GM19099 (cell line): ENCODE results near the gene CRYBG1.

Source experiments
- POLR2A ChIP-seq: IDR thresholded peaks from 3 replicates; pipeline ENCODE4 v1.6.1; 2011; ENCODE audit warnings: low read depth; ENCODE audit not compliant: insufficient read length; ENCODE audit errors: extremely low read depth

The CRYBG1 gene

GRCh38 chr6:106488494-106489370 is 128.2 kb downstream of the CRYBG1 start:
- TF ChIP-seq POLR2A, result no peak

- TF ChIP-seq POLR2A, result no peak
Measured at GRCh38 chr6:106490030-106490429, 129.5 kb downstream of the CRYBG1 start.

GRCh38 chr6:106490436-106490835 is 129.9 kb downstream of the CRYBG1 start:
- no peak for TF ChIP-seq POLR2A

GRCh38 chr6:106490974-106491373 is 130.5 kb downstream of the CRYBG1 start:
- no peak for TF ChIP-seq POLR2A

- TF ChIP-seq POLR2A, result no peak
Measured at GRCh38 chr6:106495014-106495413, 134.5 kb downstream of the CRYBG1 start.

GRCh38 chr6:106496823-106497222 is 136.3 kb downstream of the CRYBG1 start:
- TF ChIP-seq POLR2A, result no peak

- TF ChIP-seq POLR2A, result no peak
Measured at GRCh38 chr6:106501960-106502371, 141.4 kb downstream of the CRYBG1 start.

GRCh38 chr6:106502559-106502958 is 142.0 kb downstream of the CRYBG1 start:
- no peak for TF ChIP-seq POLR2A

- TF ChIP-seq POLR2A, result no peak
Measured at GRCh38 chr6:106508277-106508676, 147.8 kb downstream of the CRYBG1 start.

GRCh38 chr6:106508834-106509233 is 148.3 kb downstream of the CRYBG1 start:
- TF ChIP-seq POLR2A, result no peak

GRCh38 chr6:106509420-106510089 is 149.0 kb downstream of the CRYBG1 start:
- TF ChIP-seq POLR2A, result no peak

- no peak for TF ChIP-seq POLR2A
Measured at GRCh38 chr6:106510090-106510970, 149.8 kb downstream of the CRYBG1 start.

GRCh38 chr6:106511288-106512047 is 151.0 kb downstream of the CRYBG1 start:
- TF ChIP-seq POLR2A, result no peak
